ENCODE results near the gene SHB. TPM values are rescaled to one million over a fixed set of nuclear protein-coding genes. Genes with fewer than 3 reads are reported as not detected.

The SHB gene
- total RNA-seq, 1 experiment from 2014 or later = 12.2 TPM

GRCh38 chr9:37988602-37989001 is 80.4 kb downstream of the SHB start:
- DNase-seq (ENCODE audit: low spot score) = no peak
- Mint-ChIP-seq H3K27me3 (ENCODE audit: low read depth) (no peaks in the 10 kb centered on the region), H3K9me3 (no peaks in the 10 kb centered on the region), H3K36me3 (no peaks in the 10 kb centered on the region), H3K4me3 (no peak overlapping the region), H3K27ac (no peak overlapping the region), H3K4me1 (0 out of 2 replicates have a peak, but pooled peaks cover 4% of the 10 kb centered on the region)
- CTCF ChIA-PET = no interaction called here
- ATAC-seq = no peak
- TF ChIP-seq AFF4 (CRISPR knock-in tag; IDR thresholded peaks at IDR 0.05; ENCODE audit: borderline replicate concordance) (no peak), EMX1 (CRISPR knock-in tag; IDR thresholded peaks at IDR 0.05) (no peak)
- POLR2A ChIA-PET = no interaction called here

GRCh38 chr9:37988041-37988440 is 81.0 kb downstream of the SHB start:
- no peak for TF ChIP-seq E2F1 (CRISPR knock-in tag; IDR thresholded peaks at IDR 0.05)
- CTCF ChIA-PET = interaction anchor here (1.0 kb wide), 1 partner anchor 37 kb away, joined by 3 read pairs; no protein-coding TSS in a partner anchor

GRCh38 chr9:37987467-37987981 is 81.5 kb downstream of the SHB start:
- 0 out of 2 replicates have a peak, but pooled peaks cover 4% of the 10 kb centered on the region for H3K4me1 Mint-ChIP-seq
- ATAC-seq (no peak), DNase-seq (ENCODE audit: low spot score) (no peak)
- H3K4me3 Mint-ChIP-seq = no peak overlapping the region
- POLR2A ChIA-PET = no interaction called here
- no peaks in the 10 kb centered on the region for H3K36me3 Mint-ChIP-seq
- H3K27me3 Mint-ChIP-seq (ENCODE audit: low read depth) = no peaks in the 10 kb centered on the region
- TF ChIP-seq ZMAT4 (CRISPR knock-in tag; IDR thresholded peaks at IDR 0.05) = no peak
- no peak for TF ChIP-seq STAT6 (CRISPR knock-in tag; conservative IDR thresholded peaks at IDR 0.05; ENCODE audit: low read depth)
- no peak for TF ChIP-seq MYBL2 (CRISPR knock-in tag; IDR thresholded peaks at IDR 0.05)
- no peak for TF ChIP-seq JAZF1 (CRISPR knock-in tag; IDR thresholded peaks at IDR 0.05)
- no peak for TF ChIP-seq USF2 (CRISPR knock-in tag; IDR thresholded peaks at IDR 0.05)
- no peak for TF ChIP-seq ATF3 (CRISPR knock-in tag; conservative IDR thresholded peaks at IDR 0.05)
- TF ChIP-seq JUN (CRISPR knock-in tag; IDR thresholded peaks at IDR 0.05) = no peak
- TF ChIP-seq NFATC4 (CRISPR knock-in tag; IDR thresholded peaks at IDR 0.05) = no peak
- no peak for TF ChIP-seq NR2C2 (CRISPR knock-in tag; IDR thresholded peaks at IDR 0.05)
- no peak for TF ChIP-seq PRRX2 (CRISPR knock-in tag; IDR thresholded peaks at IDR 0.05)
- TF ChIP-seq IRF2 (CRISPR knock-in tag; IDR thresholded peaks at IDR 0.05; ENCODE audit: borderline replicate concordance, low read depth) = no peak
- no peak for TF ChIP-seq ZNF512 (CRISPR knock-in tag; IDR thresholded peaks at IDR 0.05; ENCODE audit: borderline replicate concordance)
- TF ChIP-seq ZNF232 (CRISPR knock-in tag; IDR thresholded peaks at IDR 0.05) = no peak
- CTCF ChIA-PET = interaction anchor here (0.9 to 1.0 kb wide), 2 partner anchors 38 to 101 kb away, joined by 3 read pairs; no protein-coding TSS in a partner anchor
- H3K27ac Mint-ChIP-seq = no peak overlapping the region
- H3K9me3 Mint-ChIP-seq = no peaks in the 10 kb centered on the region

More at GRCh38 chr9:37988041-37988440, 81.0 kb downstream of the SHB start:
- DNase-seq (ENCODE audit: low spot score) (no peak), ATAC-seq (no peak)
- Mint-ChIP-seq H3K27ac (no peak overlapping the region), H3K9me3 (no peaks in the 10 kb centered on the region), H3K4me3 (no peak overlapping the region), H3K27me3 (ENCODE audit: low read depth) (no peaks in the 10 kb centered on the region), H3K36me3 (no peaks in the 10 kb centered on the region), H3K4me1 (0 out of 2 replicates have a peak, but pooled peaks cover 4% of the 10 kb centered on the region)
- POLR2A ChIA-PET = no interaction called here

All from WTC11 (cell line).